SH-SY5Y (cell line): ENCODE measurements around the gene TTLL8.

Source experiments
- GATA2 ChIP-seq: IDR thresholded peaks from 2 replicates; pipeline ENCODE4 v1.6.1; 2011; ENCODE audit warnings: mild to moderate bottlenecking, low read depth, low read length
- GATA3 ChIP-seq: IDR thresholded peaks from 2 replicates; pipeline ENCODE4 v1.6.1; 2011; ENCODE audit warnings: low read depth, mild to moderate bottlenecking, low read length, moderate library complexity

DNA sequence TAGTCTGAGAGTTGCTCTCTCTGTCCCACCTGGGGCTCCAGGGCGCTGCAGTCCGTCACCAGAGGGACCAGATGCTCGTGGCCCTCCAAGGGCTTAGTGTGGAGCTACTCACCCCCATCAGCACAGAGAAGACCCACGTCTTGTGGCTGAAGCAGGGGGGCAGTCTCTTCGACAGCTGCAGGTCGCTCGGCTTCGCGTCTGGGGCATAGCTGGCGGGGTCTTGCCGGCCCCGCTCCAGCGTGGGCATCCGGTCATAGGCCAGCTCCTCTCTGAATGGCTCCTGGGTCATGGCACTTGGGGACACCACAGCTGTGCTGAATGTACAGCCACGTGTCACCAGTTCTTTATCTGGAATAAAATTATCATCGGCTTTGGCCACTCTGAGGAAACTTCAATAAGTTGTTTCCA lies 26.5 kb upstream of the TTLL8 start:
- no peak for TF ChIP-seq GATA3
- no peak for TF ChIP-seq GATA2
